K562 (cell line): ENCODE measurements around the gene GNAI2. TPM values are rescaled to one million over a fixed set of nuclear protein-coding genes. Genes with fewer than 3 reads are reported as not detected.

Source experiments
- ATAC-seq: fragments of 200-7000 bp; cut with Tn5 transposase; 3 replicates; pipeline ENCODE4 v1.9.1; 2020; ENCODE audit warnings: moderate library complexity
- BruUV-seq: library from RNA; stranded (reverse); fragments of 400-500 nt; replicated peaks from 2 replicates; lab custom pipeline; 2021; lab: Mats Ljungman, UMichigan
- CTCF ChIA-PET: fragments of 300-600 bp; formaldehyde crosslinking; extraction: SDS; loops from one replicate; lab custom pipeline; 2021; ENCODE audit warnings: low intra/inter-chr PET ratio; lab: Yijun Ruan, JAX
- POLR2A ChIA-PET: fragments of 300-600, 350-650 bp; sonication (Branson Sonifier 250); formaldehyde crosslinking; extraction: SDS; loops from one replicate; lab custom pipeline; 2021; ENCODE audit warnings: antibody characterized with exemption, inconsistent platforms; lab: Yijun Ruan, JAX
- DNase-seq, 4 experiments: peaks; one replicate each; pipeline versions ENCODE4 v3.0.0 to v3.0.0-alpha.2; 2011 to 2018; ENCODE audit warnings: low spot score in 3 of 4, mixed read lengths in 3 of 4; ENCODE audit errors: extremely low read depth in 1 of 4
- FAIRE-seq: peaks from 2 replicates; lab custom pipeline; 2011; peaks lifted over from hg19 to GRCh38; lab: Jason Lieb, UNC
- H2AFZ ChIP-seq: 2 replicates; pipeline ENCODE4 v1.6.0; 2011; ENCODE audit warnings: low read depth, low read length, control low read depth, inconsistent platforms
- H3K27ac ChIP-seq: fragments of 200-600 bp; 3 replicates; pipeline ENCODE4 v1.8.0; 2011; ENCODE audit warnings: low read depth, mild to moderate bottlenecking, control low read depth, inconsistent platforms, low read length, moderate library complexity, mixed read lengths; ENCODE audit errors: extremely low read depth
- H3K27me3 ChIP-seq, 2 experiments: fragments of 300-600 bp in 1 of 2; 2 replicates in 1 of 2; 3 replicates in 1 of 2; pipeline versions ENCODE4 v1.6.0 to v1.8.0; 2011; ENCODE audit warnings: inconsistent platforms in 2 of 2, low read length in 2 of 2, mild to moderate bottlenecking in 1 of 2, mixed read lengths in 1 of 2, moderate library complexity in 1 of 2; ENCODE audit not compliant: control insufficient read depth in 2 of 2, insufficient read depth in 2 of 2
- H3K36me3 ChIP-seq: fragments of 300-600 bp; 3 replicates; pipeline ENCODE4 v1.8.0; 2011; ENCODE audit warnings: mild to moderate bottlenecking, low read length, inconsistent platforms; ENCODE audit not compliant: control insufficient read depth, insufficient read depth
- H3K4me1 ChIP-seq, 2 experiments: fragments of 200-600 bp in 1 of 2; replicated peaks in 1 of 2; 2 replicates in 1 of 2; 3 replicates in 1 of 2; pipeline versions ENCODE4 v1.5.1 to v1.8.0; 2011; ENCODE audit warnings: inconsistent platforms in 2 of 2, low read length in 2 of 2, mild to moderate bottlenecking in 1 of 2, mixed read lengths in 1 of 2, moderate library complexity in 1 of 2; ENCODE audit not compliant: control insufficient read depth in 2 of 2, insufficient read depth in 2 of 2
- H3K4me2 ChIP-seq: 2 replicates; pipeline ENCODE4 v1.6.1; 2011; ENCODE audit warnings: low read length, control low read depth, inconsistent platforms, mixed read lengths; ENCODE audit not compliant: insufficient read depth
- H3K4me3 ChIP-seq: fragments of 200-600 bp; sonication (generic), shearing (Covaris generic); 2 replicates; pipeline ENCODE4 v1.5.1; 2016; ENCODE audit warnings: control low read depth, inconsistent platforms
- H3K79me2 ChIP-seq: fragments of 200-600 bp; 3 replicates; pipeline ENCODE4 v1.8.0; 2011; ENCODE audit warnings: low read length, inconsistent platforms; ENCODE audit not compliant: control insufficient read depth, insufficient read depth
- H3K9ac ChIP-seq, 2 experiments: 2 replicates each; pipeline versions ENCODE4 v1.6.0 to v1.6.1; 2011; ENCODE audit warnings: low read depth in 2 of 2, low read length in 2 of 2, control low read depth in 1 of 2, inconsistent platforms in 1 of 2, mild to moderate bottlenecking in 1 of 2, mixed read lengths in 1 of 2; ENCODE audit not compliant: insufficient read depth in 1 of 2
- H3K9me1 ChIP-seq: one replicate; pipeline ENCODE4 v1.6.0; 2011; ENCODE audit warnings: inconsistent platforms, mild to moderate bottlenecking, low read length, moderate library complexity; ENCODE audit not compliant: control insufficient read depth, insufficient read depth
- H3K9me3 ChIP-seq: replicated peaks from 2 replicates; pipeline ENCODE4 v1.5.1; 2011; ENCODE audit warnings: low read depth, low read length, inconsistent platforms; ENCODE audit not compliant: control insufficient read depth, insufficient read depth
- H4K20me1 ChIP-seq: replicated peaks from 2 replicates; pipeline ENCODE4 v1.6.1; 2011; ENCODE audit warnings: low read length, inconsistent platforms, mixed read lengths; ENCODE audit not compliant: control insufficient read depth, insufficient read depth
- ARHGAP35 ChIP-seq: fragments of 450-650 bp; IDR thresholded peaks from 2 replicates; pipeline ENCODE4 v1.6.1; 2018; ENCODE audit not compliant: partially characterized antibody
- ATF6 ChIP-seq: sonication (generic); formaldehyde crosslinking; IDR thresholded peaks from 2 replicates; pipeline ENCODE4 v1.4.0; 2020; ENCODE audit warnings: mild to moderate bottlenecking, missing genetic modification reagents
- CREB1 ChIP-seq, 2 experiments: sonication (generic) in 1 of 2; formaldehyde crosslinking in 1 of 2; IDR thresholded peaks; 2 replicates each; pipeline versions ENCODE4 v1.6.1 to v1.8.0; 2012 to 2022; ENCODE audit warnings: inconsistent platforms in 1 of 2, mild to moderate bottlenecking in 1 of 2, missing genetic modification reagents in 1 of 2, moderate library complexity in 1 of 2
- E2F6 ChIP-seq, 2 experiments: IDR thresholded peaks; 2 replicates each; pipeline ENCODE4 v1.6.1; 2011; ENCODE audit warnings: borderline replicate concordance in 1 of 2, control low read depth in 1 of 2, low read depth in 1 of 2, low read length in 1 of 2, mild to moderate bottlenecking in 1 of 2, mixed read lengths in 1 of 2, moderate library complexity in 1 of 2; ENCODE audit not compliant: insufficient read depth in 1 of 2, insufficient read length in 1 of 2, poor library complexity in 1 of 2, severe bottlenecking in 1 of 2; ENCODE audit errors: extremely low read depth in 1 of 2
- POLR2A ChIP-seq: fragments of 450-650 bp; conservative IDR thresholded peaks from 2 replicates; pipeline ENCODE4 v1.6.1; 2016
- RAD21 ChIP-seq, 2 experiments: fragments of 250-450 bp in 1 of 2; fragments of 450-650 bp in 1 of 2; sonication (Bioruptor Pico) in 1 of 2; formaldehyde crosslinking in 1 of 2; IDR thresholded peaks in 1 of 2; conservative IDR thresholded peaks in 1 of 2; 2 replicates each; pipeline versions ENCODE4 v1.4.0 to v1.8.0; 2020 to 2022; ENCODE audit warnings: mild to moderate bottlenecking in 2 of 2, moderate library complexity in 1 of 2
- SAFB2 ChIP-seq: fragments of 200-400 bp; formaldehyde crosslinking; IDR thresholded peaks from 2 replicates; pipeline ENCODE4 v1.6.1; 2018; ENCODE audit warnings: borderline replicate concordance, low read length, low read depth, moderate library complexity; ENCODE audit not compliant: severe bottlenecking
- SMAD3 ChIP-seq: fragments of 450-650 bp; formaldehyde crosslinking; conservative IDR thresholded peaks from 2 replicates; pipeline ENCODE4 v1.4.0; 2020; ENCODE audit warnings: mild to moderate bottlenecking
- TAF9B ChIP-seq: fragments of 450-650 bp; IDR thresholded peaks from 2 replicates; pipeline ENCODE4 v1.6.1; 2018; ENCODE audit warnings: mild to moderate bottlenecking; ENCODE audit not compliant: partially characterized antibody
- TCF3 ChIP-seq: sonication (generic); formaldehyde crosslinking; IDR thresholded peaks from 2 replicates; pipeline ENCODE4 v1.4.0; 2020; ENCODE audit warnings: mild to moderate bottlenecking, missing genetic modification reagents
- TEAD2 ChIP-seq: fragments of 450-650 bp; IDR thresholded peaks from 2 replicates; pipeline ENCODE4 v1.6.1; 2016; ENCODE audit warnings: missing genetic modification characterization, control low read depth, missing compliant biosample characterization
- ZNF785 ChIP-seq: fragments of 250-450 bp; sonication (Bioruptor Pico); IDR thresholded peaks from 2 replicates; pipeline ENCODE4 v1.4.0; 2020; ENCODE audit warnings: mild to moderate bottlenecking
- WGBS: fragments of 100-300 bp; shearing (Covaris generic); methylation state at CpG from one replicate; pipeline ENCODE4 v1.1.6; 2016; ENCODE audit warnings: low coverage, mixed read lengths; ENCODE audit not compliant: insufficient coverage; ENCODE audit errors: missing lambda C conversion rate; 5-methylcytosine and 5-hydroxymethylcytosine counted together
- in situ Hi-C: fragments of 300-500 bp; cut with MboI; formaldehyde crosslinking; loops from 4 replicates; pipeline ENCODE4 v1.15.0; 2018; ENCODE audit warnings: inconsistent platforms, mixed read lengths
- intact Hi-C: fragments of 100-400 bp; cut with micrococcal nuclease; formaldehyde crosslinking; loops from 2 replicates; pipeline ENCODE4 v1.14.2; 2022
- polyA plus RNA-seq, 8 experiments: library from polyadenylated mRNA; depleted of rRNA in 4 of 8; stranded (reverse) in 5 of 8; unstranded in 3 of 8; fragments of >200 nt; fragmentation: Nextera tagmentation in 2 of 8; fragmentation: Illumina TruSeq in 1 of 8; extraction: Ambion mirVana in 2 of 8; extraction: Trizol in 1 of 8; gene quantifications; 2 replicates each; pipeline versions ENCODE4 v1.2.1 to v1.2.3, GENCODE V29; 2011 to 2014; ENCODE audit warnings: inconsistent platforms in 1 of 8, missing spikeins in 1 of 8
- total RNA-seq, 7 experiments: library from RNA; depleted of rRNA in 6 of 7; stranded (reverse); fragments of >200 nt in 6 of 7; fragmentation: Illumina TruSeq in 2 of 7; extraction: Trizol in 2 of 7; gene quantifications; 2 replicates each; pipeline versions ENCODE4 v1.2.1 to v1.2.3, GENCODE V29; 2011 to 2021; ENCODE audit warnings: low replicate concordance in 1 of 7
- TF ChIP-seq, protein P1 (sequence below): fragments of 250-450 bp; sonication (Bioruptor Pico); IDR thresholded peaks from 2 replicates; pipeline ENCODE4 v1.5.0; 2020; ENCODE audit warnings: mild to moderate bottlenecking

The GNAI2 gene
- total and polyA plus RNA-seq, 9 of the 15 experiments (the other 6 are each of a cell fraction or from before 2014, with no cell fraction given): 1.1 to 72.2 (median 42.7) TPM

DNA sequence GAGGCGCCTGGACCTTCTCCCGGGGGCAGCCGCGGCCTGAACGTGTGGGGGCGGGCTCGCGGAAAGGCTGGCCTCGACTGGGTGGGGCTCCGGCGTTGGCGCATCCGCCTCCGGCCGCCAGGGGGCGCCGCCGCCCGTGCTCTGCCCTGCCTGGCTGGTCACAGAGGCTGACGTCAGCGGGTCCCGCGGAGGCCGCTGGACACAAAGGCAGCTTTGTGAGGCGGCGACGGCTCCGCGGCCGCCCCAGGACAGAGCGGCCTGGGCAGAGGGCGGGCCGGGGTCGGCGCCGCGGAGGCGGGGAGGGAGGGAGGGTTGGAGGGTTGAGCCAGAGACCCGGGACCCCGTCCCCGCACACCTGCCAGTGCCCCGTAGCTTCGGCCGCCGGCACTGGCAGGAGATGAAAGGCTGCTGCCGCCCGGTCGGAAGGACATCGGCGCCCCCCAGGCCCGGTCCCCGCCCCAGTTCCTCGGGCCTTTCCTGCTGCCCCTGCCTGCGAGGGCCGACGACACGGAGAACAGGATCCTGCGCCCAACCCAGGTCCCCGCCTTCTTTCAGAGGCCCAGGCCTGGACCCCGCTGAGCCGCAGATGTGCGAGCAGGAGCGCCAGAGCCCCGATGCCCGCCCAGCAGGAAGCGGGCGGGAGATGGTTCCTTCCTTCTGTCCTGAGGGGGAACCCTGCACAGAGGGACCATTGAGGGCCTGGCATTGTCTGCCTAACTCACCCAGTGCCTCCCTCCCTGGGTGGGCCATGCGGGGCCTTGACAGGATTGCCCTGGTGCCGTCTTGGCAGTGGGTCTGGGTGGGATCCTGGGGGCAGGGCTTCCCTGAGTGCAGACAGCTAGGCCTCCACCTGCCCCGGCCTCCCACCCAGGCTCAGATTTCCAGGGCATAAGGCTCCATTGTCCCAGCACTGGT, 24.3 kb downstream of the GNAI2 start:
- H3K27me3 ChIP-seq: no peaks in the 10 kb centered on the region
- CTCF ChIA-PET: interaction anchor here (0.9 to 1.7 kb wide), 5 partner anchors 12 to 282 kb away, joined by 3 to 7 read pairs (median 5); no protein-coding TSS in a partner anchor
- H3K79me2 ChIP-seq: peaks cover 3% of the 10 kb centered on the region; the same call in 1 of the 3 replicates
- H3K9me1 ChIP-seq: no peaks in the 10 kb centered on the region
- DNase-seq (peak; percentile 90 to 92 (median 91)), FAIRE-seq (peak; percentile 62), ATAC-seq (peak; percentile 97)
- peak overlapping the region; percentile 84 for H2AFZ ChIP-seq
- H4K20me1 ChIP-seq: no peaks in the 10 kb centered on the region
- H3K27ac ChIP-seq: peak overlapping the region; percentile 84
- in situ Hi-C loops: no loop called here
- H3K4me1 ChIP-seq: peaks cover 6 to 37% of the 10 kb centered on the region in 2 experiments; a peak in 4 of 5 replicates
- peaks cover 4% of the 10 kb centered on the region; the same call in 1 of the 2 replicates for H3K9me3 ChIP-seq
- TSS peak; percentile 35 for BruUV-seq
- POLR2A ChIA-PET: interaction anchor here (0.5 to 1.7 kb wide), 6 partner anchors 12 to 1882 kb away, joined by 3 to 8 read pairs (median 4); no protein-coding TSS in a partner anchor
- H3K9ac ChIP-seq: peak overlapping the region; percentile 73 to 94
- H3K4me2 ChIP-seq: peak overlapping the region; percentile 82
- peaks cover 23% of the 10 kb centered on the region; the same call in 2 of the 3 replicates for H3K36me3 ChIP-seq
- intact Hi-C loops: no loop called here
- 9% methylated on average over 26 of the region's 70 CpGs for WGBS
- peak overlapping the region; percentile 58 for H3K4me3 ChIP-seq
- peak; percentile 29; the same call in 1 of the 2 replicates for TF ChIP-seq TCF3 (CRISPR knock-in tag)
- 0 out of 2 replicates have a peak, but pooled peaks have one; percentile 52 for TF ChIP-seq ATF6 (CRISPR knock-in tag)
- no peak for TF ChIP-seq SAFB2
- TF ChIP-seq SMAD3 (CRISPR knock-in tag): no peak
- TF ChIP-seq E2F6 (IDR thresholded peaks at IDR 0.05; ENCODE audit: borderline replicate concordance in 1 of 2, extremely low read depth in 1 of 2, insufficient read depth in 1 of 2, insufficient read length in 1 of 2, low read depth in 1 of 2, low read length in 1 of 2, poor library complexity in 1 of 2, severe bottlenecking in 1 of 2): peak in 1 of 2 experiments; percentile 39
- peak; percentile 54 to 61; a peak in 3 of 4 replicates for TF ChIP-seq RAD21 (CRISPR knock-in tag; conservative IDR thresholded peaks at IDR 0.05 in 1 of 2, IDR thresholded peaks at IDR 0.05 in 1 of 2)
- TF ChIP-seq ZNF785 (CRISPR knock-in tag): no peak
- TF ChIP-seq ARHGAP35: no peak
- no peak for TF ChIP-seq TAF9B
- TF ChIP-seq TEAD2 (tag): no peak
- TF ChIP-seq CREB1 (IDR thresholded peaks at IDR 0.05): peak; percentile 79
- TF ChIP-seq CREB1 (CRISPR knock-in tag; IDR thresholded peaks at IDR 0.05): peak; percentile 88
- peak; percentile 39; the same call in 1 of the 2 replicates for TF ChIP-seq POLR2A
- TF ChIP-seq, protein P1, sequence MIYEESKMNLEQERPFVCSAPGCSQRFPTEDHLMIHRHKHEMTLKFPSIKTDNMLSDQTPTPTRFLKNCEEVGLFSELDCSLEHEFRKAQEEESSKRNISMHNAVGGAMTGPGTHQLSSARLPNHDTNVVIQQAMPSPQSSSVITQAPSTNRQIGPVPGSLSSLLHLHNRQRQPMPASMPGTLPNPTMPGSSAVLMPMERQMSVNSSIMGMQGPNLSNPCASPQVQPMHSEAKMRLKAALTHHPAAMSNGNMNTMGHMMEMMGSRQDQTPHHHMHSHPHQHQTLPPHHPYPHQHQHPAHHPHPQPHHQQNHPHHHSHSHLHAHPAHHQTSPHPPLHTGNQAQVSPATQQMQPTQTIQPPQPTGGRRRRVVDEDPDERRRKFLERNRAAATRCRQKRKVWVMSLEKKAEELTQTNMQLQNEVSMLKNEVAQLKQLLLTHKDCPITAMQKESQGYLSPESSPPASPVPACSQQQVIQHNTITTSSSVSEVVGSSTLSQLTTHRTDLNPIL (CRISPR knock-in tag): no peak
